SK-N-SH treated with all-trans-retinoic acid at 6 μM for 48 hours (cell line): ENCODE data around the gene SLC44A3.

ENCODE experiments used
- ATAC-seq: fragments of 200-7000 bp; cut with Tn5 transposase; 3 replicates; pipeline ENCODE4 v1.9.1; 2020; ENCODE audit warnings: mild to moderate bottlenecking, moderate library complexity
- CREB5 ChIP-seq: fragments of 250-450 bp; sonication (Bioruptor Pico); IDR thresholded peaks from 2 replicates; pipeline ENCODE4 v1.5.1; 2020; ENCODE audit warnings: low read depth, mild to moderate bottlenecking, moderate library complexity
- CSRNP3 ChIP-seq: fragments of 250-450 bp; sonication (Bioruptor Pico); IDR thresholded peaks from 2 replicates; pipeline ENCODE4 v1.5.1; 2021; ENCODE audit warnings: mild to moderate bottlenecking, moderate library complexity
- ESRRG ChIP-seq: fragments of 250-450 bp; sonication (Bioruptor Pico); IDR thresholded peaks from 2 replicates; pipeline ENCODE4 v1.6.1; 2021; ENCODE audit warnings: mild to moderate bottlenecking
- GLIS3 ChIP-seq: fragments of 250-450 bp; sonication (Bioruptor Pico); IDR thresholded peaks from 2 replicates; pipeline ENCODE4 v1.5.0; 2020; ENCODE audit warnings: mild to moderate bottlenecking, moderate library complexity
- ISL1 ChIP-seq: fragments of 250-450 bp; sonication (Bioruptor Pico); IDR thresholded peaks from 2 replicates; pipeline ENCODE4 v2.1.2; 2022; ENCODE audit warnings: mild to moderate bottlenecking, moderate library complexity
- OSR1 ChIP-seq: fragments of 250-450 bp; sonication (Bioruptor Pico); IDR thresholded peaks from 2 replicates; pipeline ENCODE4 v1.8.0; 2022; ENCODE audit warnings: moderate library complexity, mild to moderate bottlenecking, inconsistent platforms
- PATZ1 ChIP-seq: fragments of 250-450 bp; sonication (Bioruptor Pico); IDR thresholded peaks from 2 replicates; pipeline ENCODE4 v1.8.0; 2020; ENCODE audit warnings: mild to moderate bottlenecking, moderate library complexity, borderline replicate concordance
- POU6F1 ChIP-seq: fragments of 250-450 bp; sonication (Bioruptor Pico); IDR thresholded peaks from 2 replicates; pipeline ENCODE4 v1.8.0; 2021; ENCODE audit warnings: low read depth, mild to moderate bottlenecking, moderate library complexity, borderline replicate concordance
- PPARA ChIP-seq: fragments of 250-450 bp; sonication (Bioruptor Pico); IDR thresholded peaks from 2 replicates; pipeline ENCODE4 v1.5.0; 2020; ENCODE audit warnings: mild to moderate bottlenecking, borderline replicate concordance
- SNAI2 ChIP-seq: fragments of 250-450 bp; sonication (Bioruptor Pico); IDR thresholded peaks from 2 replicates; pipeline ENCODE4 v1.5.0; 2020; ENCODE audit warnings: mild to moderate bottlenecking, moderate library complexity
- TOX ChIP-seq: fragments of 250-450 bp; sonication (Bioruptor Pico); IDR thresholded peaks from 2 replicates; pipeline ENCODE4 v1.8.0; 2021; ENCODE audit warnings: mild to moderate bottlenecking, moderate library complexity, borderline replicate concordance
- TSHZ2 ChIP-seq: fragments of 250-450 bp; sonication (Bioruptor Pico); IDR thresholded peaks from 2 replicates; pipeline ENCODE4 v1.5.0; 2020; ENCODE audit warnings: mild to moderate bottlenecking, moderate library complexity
- ZC3H10 ChIP-seq: fragments of 250-450 bp; sonication (Bioruptor Pico); IDR thresholded peaks from 2 replicates; pipeline ENCODE4 v1.5.1; 2021; ENCODE audit warnings: mild to moderate bottlenecking, moderate library complexity
- ZFP3 ChIP-seq: fragments of 250-450 bp; sonication (Bioruptor Pico); IDR thresholded peaks from 2 replicates; pipeline ENCODE4 v1.5.0; 2020; ENCODE audit warnings: mild to moderate bottlenecking, moderate library complexity
- ZFP30 ChIP-seq: fragments of 450-650 bp; formaldehyde crosslinking; IDR thresholded peaks from 2 replicates; pipeline ENCODE4 v1.5.0; 2022; ENCODE audit warnings: mild to moderate bottlenecking, moderate library complexity
- ZNF565 ChIP-seq: fragments of 450-650 bp; formaldehyde crosslinking; conservative IDR thresholded peaks from 2 replicates; pipeline ENCODE4 v1.5.0; 2020; ENCODE audit warnings: low read depth, mild to moderate bottlenecking, moderate library complexity
- ZNF70 ChIP-seq: fragments of 450-650 bp; formaldehyde crosslinking; IDR thresholded peaks from 2 replicates; pipeline ENCODE4 v1.5.0; 2020; ENCODE audit warnings: mild to moderate bottlenecking, moderate library complexity

The SLC44A3 gene

GRCh38 chr1:94790246-94790645 is 29.9 kb upstream of the SLC44A3 start (continued):
- TF ChIP-seq TSHZ2 (CRISPR knock-in tag) (no peak), PATZ1 (CRISPR knock-in tag) (no peak), TOX (CRISPR knock-in tag) (no peak), CREB5 (CRISPR knock-in tag) (no peak), ZNF70 (CRISPR knock-in tag) (no peak), OSR1 (CRISPR knock-in tag) (no peak)

- no peak for TF ChIP-seq ZNF70 (CRISPR knock-in tag)
- TF ChIP-seq ESRRG (CRISPR knock-in tag): no peak
- no peak for TF ChIP-seq ZC3H10 (CRISPR knock-in tag)
- no peak for TF ChIP-seq CSRNP3 (CRISPR knock-in tag)
- no peak for TF ChIP-seq TSHZ2 (CRISPR knock-in tag)
- no peak for TF ChIP-seq SNAI2 (CRISPR knock-in tag)
- no peak for TF ChIP-seq ISL1 (CRISPR knock-in tag)
- no peak for TF ChIP-seq PATZ1 (CRISPR knock-in tag)
- TF ChIP-seq GLIS3 (CRISPR knock-in tag): no peak
- no peak for TF ChIP-seq ZNF565 (CRISPR knock-in tag)
- TF ChIP-seq POU6F1 (CRISPR knock-in tag): no peak
- no peak for TF ChIP-seq ZFP3
- TF ChIP-seq ZFP30 (CRISPR knock-in tag): no peak
- TF ChIP-seq PPARA (CRISPR knock-in tag): no peak
- ATAC-seq: no peak
These were observed 29.5 kb upstream of the SLC44A3 start for GRCh38 chr1:94790670-94791069.
